ENCODE results near the gene SORCS2.

DNA sequence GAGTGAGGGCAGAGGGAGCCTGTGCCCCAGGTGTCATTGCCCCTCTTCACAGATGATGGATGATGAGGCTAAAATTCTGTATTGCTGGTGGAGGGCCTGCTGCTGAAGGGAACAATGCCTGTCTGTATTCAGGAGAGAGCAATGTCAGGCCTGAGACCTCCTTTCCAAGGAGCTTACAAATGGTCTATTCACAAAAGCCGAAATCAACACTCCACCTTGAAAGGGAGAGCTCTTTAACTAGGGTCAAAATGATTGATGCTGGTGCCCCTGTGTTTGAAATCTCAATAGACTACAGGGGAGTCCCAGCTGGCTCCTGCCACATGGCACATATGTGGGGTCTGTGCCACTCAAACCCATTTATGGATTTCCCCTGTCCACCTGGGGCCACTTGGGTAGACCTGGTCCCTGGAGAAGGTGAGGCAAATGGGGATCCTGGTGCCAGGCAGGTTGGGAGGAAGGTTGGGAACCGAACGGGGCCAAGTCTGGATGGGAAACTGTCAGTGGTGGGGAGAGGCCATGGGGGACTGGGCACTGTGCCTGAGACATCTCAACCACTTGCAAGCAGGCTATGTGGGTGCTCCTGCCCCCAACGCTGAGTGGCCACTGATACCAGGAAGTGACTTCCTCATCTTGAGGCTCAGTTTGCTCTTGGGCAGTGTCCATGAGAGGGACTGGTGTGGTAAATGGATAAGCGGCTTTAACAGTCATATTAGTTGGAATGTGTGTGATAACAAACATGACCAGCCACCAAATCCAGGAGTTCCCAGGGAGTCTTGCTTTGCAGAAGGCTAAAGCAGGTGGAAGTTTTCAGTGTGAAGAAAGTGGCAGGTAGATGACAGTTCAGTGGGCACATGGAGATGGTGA is 466.2 kb downstream of the SORCS2 start:
- TF ChIP-seq, protein P1, sequence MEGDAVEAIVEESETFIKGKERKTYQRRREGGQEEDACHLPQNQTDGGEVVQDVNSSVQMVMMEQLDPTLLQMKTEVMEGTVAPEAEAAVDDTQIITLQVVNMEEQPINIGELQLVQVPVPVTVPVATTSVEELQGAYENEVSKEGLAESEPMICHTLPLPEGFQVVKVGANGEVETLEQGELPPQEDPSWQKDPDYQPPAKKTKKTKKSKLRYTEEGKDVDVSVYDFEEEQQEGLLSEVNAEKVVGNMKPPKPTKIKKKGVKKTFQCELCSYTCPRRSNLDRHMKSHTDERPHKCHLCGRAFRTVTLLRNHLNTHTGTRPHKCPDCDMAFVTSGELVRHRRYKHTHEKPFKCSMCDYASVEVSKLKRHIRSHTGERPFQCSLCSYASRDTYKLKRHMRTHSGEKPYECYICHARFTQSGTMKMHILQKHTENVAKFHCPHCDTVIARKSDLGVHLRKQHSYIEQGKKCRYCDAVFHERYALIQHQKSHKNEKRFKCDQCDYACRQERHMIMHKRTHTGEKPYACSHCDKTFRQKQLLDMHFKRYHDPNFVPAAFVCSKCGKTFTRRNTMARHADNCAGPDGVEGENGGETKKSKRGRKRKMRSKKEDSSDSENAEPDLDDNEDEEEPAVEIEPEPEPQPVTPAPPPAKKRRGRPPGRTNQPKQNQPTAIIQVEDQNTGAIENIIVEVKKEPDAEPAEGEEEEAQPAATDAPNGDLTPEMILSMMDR (conservative IDR thresholded peaks at IDR 0.05; ENCODE audit: low read length) = no peak
- TF ChIP-seq EZH2phosphoT487 (IDR thresholded peaks at IDR 0.05; ENCODE audit: borderline replicate concordance, low read depth, low read length) = no peak

All from OCI-LY7 (cell line).